Measurements from ENCODE around the gene CCDC77. TPM values are rescaled to one million over a fixed set of nuclear protein-coding genes. Genes with fewer than 3 reads are reported as not detected.
A peak's percentile ranks its signal among the peaks of the same experiment; 100 is the strongest.
"Not testable (repeated sequence)": the region's sequence is repeated elsewhere in the genome, so short reads cannot be mapped to it uniquely, and the experiment has no call there.

CCDC77 gene
- total RNA-seq = 10 to 100 TPM in 1 of 4 donors, 1 to 10 TPM in 3; 3.4 to 18.3 (median 5.7) TPM

- 0% methylated on average over 45 of the region's 45 CpGs for WGBS, 2 donors
- TF ChIP-seq CTCF (IDR thresholded peaks at IDR 0.05) (no peak), POLR2A (IDR thresholded peaks at IDR 0.05) (no peak)
- DNase-seq (ENCODE audit: low spot score in 2 of 2) = peak; percentile 91 to 98
Observed at GRCh38 chr12:401235-402028, at the start of gene CCDC77. Gene CCDC77, plus strand, starts transcription at chr12:401644. Its CDS starts 7,740 bp downstream, at chr12:409384.

GRCh38 chr12:356276-356988, 45.0 kb upstream of the CCDC77 start:
- no peak for DNase-seq (ENCODE audit: low spot score in 2 of 2)
- intact Hi-C loops (cut with DNase I; ENCODE audit: low total_unique reads) = no loop called here
- no peak overlapping the region for H3K4me3 ChIP-seq (ENCODE audit: low read depth, poor library complexity, severe bottlenecking)
- no peak for TF ChIP-seq CTCF (IDR thresholded peaks at IDR 0.05)
- TF ChIP-seq POLR2A (IDR thresholded peaks at IDR 0.05) = no peak
- 89 to 91% methylated on average over 7 of the region's 7 CpGs for WGBS, 2 donors

More at GRCh38 chr12:401235-402028, at the start of gene CCDC77:
- intact Hi-C loops (cut with DNase I; ENCODE audit: low total_unique reads) = no loop called here
- peak within 1 kb of the TSS; percentile 75 for H3K4me3 ChIP-seq (ENCODE audit: low read depth, poor library complexity, severe bottlenecking)

- no peak overlapping the region for H3K4me3 ChIP-seq (ENCODE audit: low read depth, poor library complexity, severe bottlenecking)
- WGBS, 2 donors = 98 to 100% methylated on average over 1 of the region's 1 CpG
- no peak for TF ChIP-seq CTCF (IDR thresholded peaks at IDR 0.05)
- TF ChIP-seq POLR2A (IDR thresholded peaks at IDR 0.05) = no peak
- no peak for DNase-seq (ENCODE audit: low spot score in 2 of 2)
- intact Hi-C loops (cut with DNase I; ENCODE audit: low total_unique reads) = no loop called here
Observed at GRCh38 chr12:359091-359490, 42.4 kb upstream of the CCDC77 start.

- no peak for DNase-seq (ENCODE audit: low spot score in 2 of 2)
- intact Hi-C loops (cut with DNase I; ENCODE audit: low total_unique reads) = no loop called here
- H3K4me3 ChIP-seq (ENCODE audit: low read depth, poor library complexity, severe bottlenecking) = no peak overlapping the region
- TF ChIP-seq CTCF (IDR thresholded peaks at IDR 0.05) (no peak), POLR2A (IDR thresholded peaks at IDR 0.05) (no peak)
- WGBS, 2 donors = 93 to 95% methylated on average over 2 of the region's 2 CpGs
Observed at GRCh38 chr12:366820-367219, 34.6 kb upstream of the CCDC77 start.

- intact Hi-C loops (cut with DNase I; ENCODE audit: low total_unique reads) = no loop called here
- DNase-seq (ENCODE audit: low spot score in 2 of 2) = no peak
- 86 to 91% methylated on average over 1 of the region's 1 CpG for WGBS, 2 donors
- TF ChIP-seq POLR2A (IDR thresholded peaks at IDR 0.05) (no peak), CTCF (IDR thresholded peaks at IDR 0.05) (no peak)
- H3K4me3 ChIP-seq (ENCODE audit: low read depth, poor library complexity, severe bottlenecking) = no peak overlapping the region
Observed at GRCh38 chr12:367972-368371, 33.5 kb upstream of the CCDC77 start.

GRCh38 chr12:370739-371485, 30.5 kb upstream of the CCDC77 start:
- H3K4me3 ChIP-seq (ENCODE audit: low read depth, poor library complexity, severe bottlenecking); intact Hi-C loops (cut with DNase I; ENCODE audit: low total_unique reads); DNase-seq (ENCODE audit: low spot score in 2 of 2): not testable (repeated sequence)
- WGBS, 2 donors = 97 to 98% methylated on average over 5 of the region's 5 CpGs

Measured in lower leg skin (tissue), 4 donors.